HG02840 (cell line): ENCODE measurements around the gene TTLL11.

Experiments
- ATAC-seq: cut with Tn5 transposase; IDR thresholded peaks from one replicate; pipeline ENCODE4 v1.9.1; 2021; ENCODE audit warnings: mild to moderate bottlenecking, moderate library complexity, moderate number of reproducible peaks; ENCODE audit not compliant: unreplicated experiment, low FRiP score

TTLL11 gene

GRCh38 chr9:121782514-121783110 lies 310.5 kb downstream of the TTLL11 start:
- no peak for ATAC-seq

GRCh38 chr9:121781701-121782464 lies 311.2 kb downstream of the TTLL11 start:
- no peak for ATAC-seq

DNA sequence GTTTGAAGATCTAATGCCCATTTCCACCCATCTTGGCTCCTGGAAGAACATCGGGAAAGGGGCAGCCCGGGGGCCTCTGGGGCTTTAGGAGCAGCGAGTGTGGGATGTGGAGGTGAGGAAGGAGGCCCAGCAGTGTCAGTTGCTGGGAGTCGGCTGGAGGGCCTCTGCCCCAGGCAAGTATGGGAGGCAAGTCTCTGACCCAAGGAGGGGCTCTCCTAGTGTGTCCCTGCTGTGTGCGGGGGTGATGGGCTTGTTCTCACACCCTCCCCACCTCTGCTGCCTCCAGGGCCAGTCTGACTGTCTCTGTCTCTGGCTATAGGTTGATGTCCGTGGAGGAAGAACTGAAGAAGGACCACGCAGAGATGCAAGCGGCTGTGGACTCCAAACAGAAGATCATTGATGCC lies 312.0 kb downstream of the TTLL11 start:
- ATAC-seq: no peak

GRCh38 chr9:121780177-121781040 lies 312.7 kb downstream of the TTLL11 start:
- ATAC-seq: no peak

- no peak for ATAC-seq
These were observed 313.6 kb downstream of the TTLL11 start for GRCh38 chr9:121779381-121780117.

DNA sequence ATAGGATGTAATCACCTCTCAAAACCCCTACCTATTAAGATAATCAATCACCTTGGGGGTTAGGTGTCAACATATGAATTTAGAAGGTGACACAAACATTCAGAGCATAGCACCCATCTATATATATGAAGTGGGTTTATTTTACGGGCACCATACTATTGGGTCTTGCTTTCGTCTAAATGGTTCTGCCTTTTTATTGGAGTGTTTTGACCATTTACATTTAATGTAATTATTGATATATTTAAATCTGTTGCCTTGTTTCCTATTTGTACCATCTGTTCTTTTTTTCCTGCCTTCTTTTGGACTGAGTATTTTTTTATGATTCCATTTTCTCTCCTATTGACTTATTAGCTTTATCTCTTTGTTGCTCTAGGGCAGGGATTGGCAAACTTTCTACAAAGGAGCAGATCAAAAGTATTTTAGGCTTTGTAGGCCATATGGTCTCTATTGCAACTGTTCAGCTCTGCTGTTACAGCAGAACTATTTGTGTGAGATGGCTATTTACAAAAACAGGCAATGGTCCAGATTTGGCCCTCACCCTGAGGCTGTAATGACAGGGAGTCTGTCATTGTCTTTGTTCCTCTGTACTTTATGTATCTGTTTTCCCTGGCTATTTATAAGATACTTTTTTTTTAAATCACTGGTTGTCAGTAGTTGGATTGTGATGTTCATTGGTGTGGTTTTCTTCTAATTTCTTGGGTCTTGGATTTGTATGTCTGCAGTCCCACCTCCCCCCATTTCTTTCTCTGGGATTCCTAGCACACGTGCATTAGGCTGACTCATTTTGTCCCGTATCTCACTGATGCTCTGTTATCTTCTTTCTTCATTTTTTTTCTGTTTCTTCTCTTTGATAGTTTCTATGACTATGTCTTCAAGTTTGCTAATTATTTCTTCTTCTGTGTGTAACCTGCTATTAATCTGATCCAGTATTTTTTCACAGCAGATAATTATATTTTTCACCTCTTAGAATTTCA lies 314.6 kb downstream of the TTLL11 start:
- no peak for ATAC-seq

- ATAC-seq: no peak
These were observed 316.1 kb downstream of the TTLL11 start for GRCh38 chr9:121776739-121777637.

- ATAC-seq: no peak
These were observed 316.9 kb downstream of the TTLL11 start for GRCh38 chr9:121776001-121776738.

DNA sequence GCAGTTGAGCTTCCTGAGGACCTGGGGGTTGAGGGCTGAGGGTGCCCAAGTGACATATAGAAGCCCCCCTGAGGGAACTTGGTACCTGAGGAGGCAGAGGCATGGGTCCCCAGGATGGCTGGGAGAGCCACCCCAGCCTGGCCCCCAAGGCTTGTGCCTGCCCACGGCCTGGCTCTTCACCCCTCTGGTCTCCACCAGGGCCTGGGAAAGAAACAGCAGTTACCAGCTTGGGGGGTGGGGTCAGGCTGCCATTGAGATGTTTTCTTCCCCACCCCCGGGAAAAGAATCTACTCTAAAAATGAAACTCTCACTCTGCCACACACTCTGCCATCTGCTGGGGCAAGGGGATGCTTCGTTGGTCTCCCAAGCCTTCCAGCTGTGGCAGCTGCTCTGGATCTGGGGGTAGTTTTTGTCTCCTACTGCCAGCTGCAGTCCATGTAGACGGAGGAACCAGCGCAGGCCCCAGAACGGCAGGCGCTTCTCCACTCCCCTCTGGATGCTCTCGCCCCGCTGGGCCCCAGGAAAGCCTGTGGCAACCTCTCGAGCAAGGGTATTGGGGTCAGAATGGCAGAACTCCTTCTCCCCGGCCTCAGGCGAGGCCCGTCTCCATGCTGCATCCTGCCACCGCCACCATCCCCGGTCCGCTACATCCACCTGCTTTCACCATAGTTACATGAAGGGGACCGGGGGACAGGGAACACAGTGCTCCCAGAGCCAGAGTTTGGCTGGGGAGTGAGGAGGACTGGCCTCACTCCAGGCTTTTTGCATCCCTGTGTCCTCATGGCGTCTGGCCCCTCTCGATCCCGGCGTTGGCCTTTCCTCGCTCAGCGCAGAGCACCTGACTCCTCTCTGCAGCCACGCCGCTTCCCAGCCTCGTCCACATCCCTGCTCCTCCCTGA lies 318.1 kb downstream of the TTLL11 start:
- ATAC-seq: no peak

- ATAC-seq: no peak
These were observed 319.0 kb downstream of the TTLL11 start for GRCh38 chr9:121773954-121774714.

GRCh38 chr9:121773286-121773953 lies 319.7 kb downstream of the TTLL11 start:
- ATAC-seq: no peak

DNA sequence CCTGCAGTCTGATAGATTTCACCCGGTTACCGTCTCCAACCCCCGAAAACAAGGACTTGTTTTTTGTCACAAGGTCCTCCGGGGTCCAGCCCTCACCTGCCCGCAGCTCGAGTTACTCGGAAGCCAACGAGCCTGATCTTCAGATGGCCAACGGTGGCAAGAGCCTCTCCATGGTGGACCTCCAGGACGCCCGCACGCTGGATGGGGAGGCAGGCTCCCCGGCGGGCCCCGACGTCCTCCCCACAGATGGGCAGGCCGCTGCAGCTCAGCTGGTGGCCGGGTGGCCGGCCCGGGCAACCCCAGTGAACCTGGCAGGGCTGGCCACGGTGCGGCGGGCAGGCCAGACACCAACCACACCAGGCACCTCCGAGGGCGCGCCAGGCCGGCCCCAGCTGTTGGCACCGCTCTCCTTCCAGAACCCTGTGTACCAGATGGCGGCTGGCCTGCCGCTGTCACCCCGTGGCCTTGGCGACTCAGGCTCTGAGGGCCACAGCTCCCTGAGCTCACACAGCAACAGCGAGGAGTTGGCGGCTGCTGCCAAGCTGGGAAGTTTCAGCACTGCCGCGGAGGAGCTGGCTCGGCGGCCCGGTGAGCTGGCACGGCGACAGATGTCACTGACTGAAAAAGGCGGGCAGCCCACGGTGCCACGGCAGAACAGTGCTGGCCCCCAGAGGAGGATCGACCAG lies 320.4 kb downstream of the TTLL11 start:
- ATAC-seq: no peak
